Type B pancreatic cell (in vitro differentiated cells): ENCODE results near the gene FOXE3. TPM values are rescaled to one million over a fixed set of nuclear protein-coding genes. Genes with fewer than 3 reads are reported as not detected.
A peak's percentile ranks its signal among the peaks of the same experiment; 100 is the strongest.

Experiments
- DNase-seq: peaks from one replicate; pipeline ENCODE4 v3.0.0; 2021; ENCODE audit warnings: mixed read lengths; ENCODE audit not compliant: unreplicated experiment; ENCODE audit errors: extremely low spot score
- H3K27ac Mint-ChIP-seq: 2 replicates; pipeline ENCODE4 v1.8.0; 2021; ENCODE audit warnings: mild to moderate bottlenecking, mixed read lengths
- H3K27me3 Mint-ChIP-seq: 2 replicates; pipeline ENCODE4 v1.8.0; 2021; ENCODE audit warnings: mixed read lengths
- H3K36me3 Mint-ChIP-seq: 2 replicates; pipeline ENCODE4 v1.8.0; 2021; ENCODE audit warnings: mixed read lengths
- H3K4me1 Mint-ChIP-seq: one replicate; pipeline ENCODE4 v1.8.0; 2021; ENCODE audit warnings: mixed read lengths; ENCODE audit not compliant: unreplicated experiment
- H3K4me3 Mint-ChIP-seq: 2 replicates; pipeline ENCODE4 v1.8.0; 2021; ENCODE audit warnings: mild to moderate bottlenecking, mixed read lengths
- H3K9me3 Mint-ChIP-seq: 2 replicates; pipeline ENCODE4 v1.8.0; 2021; ENCODE audit warnings: mixed read lengths
- total RNA-seq: library from RNA; stranded (reverse); gene quantifications from 2 replicates; pipeline ENCODE4 v1.2.1, GENCODE V29; 2021; ENCODE audit warnings: low replicate concordance
- TF ChIP-seq, protein P1 (sequence below): fragments of 200-600 bp; sonication (generic); conservative IDR thresholded peaks from 2 replicates; pipeline ENCODE4 v1.5.0; 2021; ENCODE audit warnings: antibody characterized with exemption, mild to moderate bottlenecking

Gene FOXE3
- total RNA-seq, 1 donor from 2014 or later: 0.14 TPM

DNA sequence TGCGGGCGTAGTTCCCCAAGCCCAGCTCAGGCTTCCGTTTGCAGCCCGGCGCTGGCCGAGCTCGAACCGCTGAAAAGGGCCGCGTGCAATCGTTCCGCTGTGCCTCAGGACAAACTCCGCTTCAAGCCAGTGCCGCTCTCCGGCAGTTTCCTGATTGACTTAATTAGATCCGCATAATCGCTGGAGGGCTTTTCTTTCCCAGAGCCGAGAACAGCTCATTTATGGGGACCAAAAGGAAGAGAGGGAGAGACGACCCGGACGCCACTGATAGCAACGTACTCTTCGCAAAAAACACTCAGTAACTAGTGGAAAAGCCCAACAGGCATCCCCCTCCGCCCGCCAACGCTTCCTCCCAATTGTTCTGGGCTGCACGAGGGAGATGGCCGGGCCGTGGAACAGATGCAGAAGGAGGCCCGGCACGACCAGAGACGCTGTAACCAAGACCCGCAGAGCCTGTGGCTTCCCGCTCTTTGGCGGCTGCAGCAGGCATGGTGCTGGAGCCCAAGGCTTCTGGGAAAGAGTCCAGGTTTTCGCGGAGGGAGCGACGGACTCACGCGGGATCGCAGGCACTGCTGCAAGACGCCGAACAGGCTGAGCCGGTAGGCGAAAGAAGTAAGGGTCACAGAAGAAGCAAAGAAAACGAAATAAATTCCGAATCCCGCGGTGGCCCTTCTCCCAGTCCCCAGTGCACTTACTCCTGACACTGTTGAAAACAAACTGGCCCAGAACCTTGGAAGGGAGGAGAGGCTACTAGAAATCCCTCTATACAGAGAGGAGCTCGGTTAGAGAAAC lies 18.2 kb downstream of the FOXE3 start:
- peaks cover 70% of the 10 kb centered on the region for H3K27me3 Mint-ChIP-seq
- TF ChIP-seq, protein P1, sequence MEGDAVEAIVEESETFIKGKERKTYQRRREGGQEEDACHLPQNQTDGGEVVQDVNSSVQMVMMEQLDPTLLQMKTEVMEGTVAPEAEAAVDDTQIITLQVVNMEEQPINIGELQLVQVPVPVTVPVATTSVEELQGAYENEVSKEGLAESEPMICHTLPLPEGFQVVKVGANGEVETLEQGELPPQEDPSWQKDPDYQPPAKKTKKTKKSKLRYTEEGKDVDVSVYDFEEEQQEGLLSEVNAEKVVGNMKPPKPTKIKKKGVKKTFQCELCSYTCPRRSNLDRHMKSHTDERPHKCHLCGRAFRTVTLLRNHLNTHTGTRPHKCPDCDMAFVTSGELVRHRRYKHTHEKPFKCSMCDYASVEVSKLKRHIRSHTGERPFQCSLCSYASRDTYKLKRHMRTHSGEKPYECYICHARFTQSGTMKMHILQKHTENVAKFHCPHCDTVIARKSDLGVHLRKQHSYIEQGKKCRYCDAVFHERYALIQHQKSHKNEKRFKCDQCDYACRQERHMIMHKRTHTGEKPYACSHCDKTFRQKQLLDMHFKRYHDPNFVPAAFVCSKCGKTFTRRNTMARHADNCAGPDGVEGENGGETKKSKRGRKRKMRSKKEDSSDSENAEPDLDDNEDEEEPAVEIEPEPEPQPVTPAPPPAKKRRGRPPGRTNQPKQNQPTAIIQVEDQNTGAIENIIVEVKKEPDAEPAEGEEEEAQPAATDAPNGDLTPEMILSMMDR: no peak
- DNase-seq: no peak
- no peaks in the 10 kb centered on the region for H3K36me3 Mint-ChIP-seq
- peak overlapping the region; percentile 62 for H3K27ac Mint-ChIP-seq
- H3K4me3 Mint-ChIP-seq: peak overlapping the region; percentile 81
- H3K9me3 Mint-ChIP-seq: no peaks in the 10 kb centered on the region
- peaks cover 36% of the 10 kb centered on the region for H3K4me1 Mint-ChIP-seq

DNA sequence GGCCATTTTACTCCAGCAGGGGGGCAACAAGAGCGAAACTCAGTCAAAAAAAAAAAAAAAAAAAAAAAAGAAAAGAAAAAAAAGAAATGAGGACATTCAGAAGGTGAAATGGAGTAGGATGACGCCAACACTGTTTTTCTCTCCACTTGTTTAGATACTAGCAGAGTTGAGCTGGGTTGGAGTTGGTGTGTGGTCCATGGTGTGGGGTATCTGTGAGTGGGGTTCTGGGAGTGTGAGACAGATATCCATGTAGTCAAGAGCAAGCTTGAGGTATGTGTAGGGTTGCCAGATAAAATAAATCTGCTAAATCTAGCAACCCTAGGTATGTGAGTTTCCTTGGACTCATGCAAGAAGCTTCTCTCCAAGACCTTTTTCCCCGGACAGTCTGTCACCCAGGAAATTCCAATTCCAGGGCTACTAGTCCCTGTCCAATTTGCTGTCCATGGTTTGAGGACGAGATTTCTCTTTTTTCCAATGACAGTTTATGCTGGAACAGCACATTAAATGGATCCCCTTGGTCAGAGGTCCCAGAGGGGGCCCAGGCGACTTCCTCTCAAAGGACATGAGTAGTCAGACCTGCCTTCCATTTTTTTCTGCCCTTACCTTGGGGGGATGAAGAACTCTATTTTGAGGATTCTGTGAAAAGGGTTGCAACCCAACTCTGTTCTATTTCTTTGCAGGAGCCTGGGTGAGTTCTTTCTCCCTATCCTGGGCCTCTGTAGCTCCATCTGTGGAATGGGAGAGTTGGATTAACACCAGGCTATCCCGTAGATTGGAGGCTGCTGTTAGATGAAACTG lies 19.6 kb downstream of the FOXE3 start:
- Mint-ChIP-seq H3K27ac (peak overlapping the region; percentile 74), H3K36me3 (no peaks in the 10 kb centered on the region), H3K4me3 (peak overlapping the region; percentile 92), H3K9me3 (no peaks in the 10 kb centered on the region), H3K27me3 (peaks cover 66% of the 10 kb centered on the region), H3K4me1 (peaks cover 36% of the 10 kb centered on the region)
- TF ChIP-seq, protein P1: no peak
- no peak for DNase-seq

DNA sequence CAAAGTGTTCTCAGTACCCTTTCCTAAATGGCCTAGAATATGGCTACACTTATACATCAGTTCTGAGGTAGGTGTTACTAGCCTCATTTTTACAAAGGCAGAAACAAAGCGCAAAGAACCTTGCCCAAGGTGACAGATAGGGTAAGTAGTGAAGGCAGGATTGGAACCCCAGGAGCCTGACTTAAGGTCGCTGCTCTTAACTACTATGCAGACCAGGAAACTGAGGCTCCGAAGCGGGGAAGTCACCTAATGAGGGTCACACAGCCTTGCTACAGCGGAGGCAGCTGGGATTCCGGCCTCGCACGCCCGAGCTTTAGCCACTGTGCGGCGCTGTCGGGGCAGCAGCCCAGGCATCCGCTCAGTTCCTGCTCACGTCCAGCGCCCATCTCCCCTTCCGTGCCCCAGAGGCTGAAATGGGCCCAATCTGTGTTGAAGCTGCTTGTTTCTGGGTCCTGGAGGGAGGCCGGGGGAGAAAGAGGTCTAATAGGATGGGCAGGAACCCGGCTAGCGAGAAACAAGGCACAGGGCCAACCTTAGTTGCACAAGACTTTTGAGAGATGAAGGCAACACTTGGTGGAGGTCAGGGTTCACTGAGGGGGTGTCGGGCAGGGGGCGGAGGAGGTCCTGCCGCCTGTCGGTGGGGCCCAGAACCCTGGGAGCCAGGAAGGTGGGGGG lies 20.4 kb downstream of the FOXE3 start:
- no peaks in the 10 kb centered on the region for H3K36me3 Mint-ChIP-seq
- H3K27me3 Mint-ChIP-seq: peaks cover 59% of the 10 kb centered on the region
- H3K4me1 Mint-ChIP-seq: peaks cover 36% of the 10 kb centered on the region
- DNase-seq: peak; percentile 84
- H3K27ac Mint-ChIP-seq: peak overlapping the region; percentile 74
- TF ChIP-seq, protein P1: peak; percentile 93
- peak overlapping the region; percentile 92 for H3K4me3 Mint-ChIP-seq
- no peaks in the 10 kb centered on the region for H3K9me3 Mint-ChIP-seq

DNA sequence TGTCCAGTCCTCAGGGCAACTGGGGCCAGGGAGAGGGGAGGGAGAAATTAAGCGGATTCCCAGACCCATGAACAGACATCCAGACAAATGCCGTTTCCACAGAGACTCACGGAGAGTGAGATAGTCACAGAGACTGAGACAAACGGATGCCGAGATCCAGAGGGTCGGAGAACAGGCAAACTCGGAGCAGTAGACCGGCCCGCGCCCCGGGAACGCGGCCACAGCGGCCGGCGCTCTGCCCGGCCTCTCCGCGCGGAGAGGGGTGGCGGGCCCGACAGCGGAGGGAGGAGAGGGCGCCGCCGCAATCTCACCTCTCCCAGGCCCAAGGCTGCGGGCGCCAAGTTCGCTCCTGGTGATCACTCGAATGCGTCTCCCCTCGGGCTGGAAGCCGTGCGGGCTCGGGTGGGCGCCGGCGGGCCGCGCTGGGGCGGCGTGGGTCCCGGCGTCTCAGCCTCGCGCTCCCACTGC lies 20.9 kb downstream of the FOXE3 start:
- Mint-ChIP-seq H3K27ac (peak overlapping the region; percentile 74), H3K4me3 (peak overlapping the region; percentile 92), H3K4me1 (peaks cover 32% of the 10 kb centered on the region), H3K36me3 (no peaks in the 10 kb centered on the region), H3K27me3 (peaks cover 54% of the 10 kb centered on the region), H3K9me3 (no peaks in the 10 kb centered on the region)
- TF ChIP-seq, protein P1: no peak
- DNase-seq: no peak

DNA sequence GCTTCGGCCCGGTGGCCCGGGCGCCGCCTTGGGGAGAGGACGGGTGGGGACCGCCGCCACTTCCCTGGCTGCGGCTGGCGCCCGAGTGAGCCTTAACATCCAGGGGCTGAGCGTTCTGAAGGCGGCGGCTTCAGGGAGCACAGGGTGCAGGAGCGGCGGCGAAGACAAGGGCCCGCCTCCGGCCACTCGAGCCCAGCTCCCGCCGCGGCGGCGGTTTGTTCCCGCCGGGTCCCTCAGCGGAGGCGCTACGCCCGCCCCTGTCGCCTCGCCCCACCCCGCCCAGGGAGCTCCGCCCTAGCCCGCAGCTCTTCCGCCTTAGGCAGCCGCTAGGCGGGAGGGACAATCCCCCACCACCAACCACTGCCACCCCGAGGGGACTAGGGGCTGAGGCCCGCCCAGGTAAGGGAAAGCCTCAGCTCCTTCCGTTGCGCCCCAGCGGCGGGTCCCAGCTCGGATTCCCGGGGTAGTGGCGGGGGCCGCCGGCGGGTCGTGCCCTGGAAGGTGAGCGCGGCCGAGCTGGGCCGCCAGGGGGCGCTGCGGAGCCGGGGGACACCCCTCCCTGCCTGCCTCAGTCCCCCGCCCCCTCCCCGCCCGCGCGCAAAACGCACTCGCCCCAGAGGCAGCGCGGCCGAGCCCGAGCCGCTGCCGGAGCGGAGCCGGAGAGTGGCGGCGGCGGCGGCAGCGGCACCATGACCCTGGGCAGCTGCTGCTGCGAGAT lies 21.5 kb downstream of the FOXE3 start, which contains the start of gene FOXD2:
FOXD2 (plus strand) TSS at position 598 of the 718 bp plus-strand sequence; CDS start at position 690, 92 bp downstream.
- TF ChIP-seq, protein P1: peak; percentile 100
- Mint-ChIP-seq H3K4me3 (peak within 1 kb of the TSS; percentile 92), H3K27me3 (peaks cover 48% of the 10 kb centered on the region), H3K9me3 (no peaks in the 10 kb centered on the region), H3K4me1 (peaks cover 26% of the 10 kb centered on the region), H3K36me3 (no peaks in the 10 kb centered on the region), H3K27ac (peak within 1 kb of the TSS; percentile 74)
- peak; percentile 96 for DNase-seq
